ENCODE data around the gene FGA.

DNA sequence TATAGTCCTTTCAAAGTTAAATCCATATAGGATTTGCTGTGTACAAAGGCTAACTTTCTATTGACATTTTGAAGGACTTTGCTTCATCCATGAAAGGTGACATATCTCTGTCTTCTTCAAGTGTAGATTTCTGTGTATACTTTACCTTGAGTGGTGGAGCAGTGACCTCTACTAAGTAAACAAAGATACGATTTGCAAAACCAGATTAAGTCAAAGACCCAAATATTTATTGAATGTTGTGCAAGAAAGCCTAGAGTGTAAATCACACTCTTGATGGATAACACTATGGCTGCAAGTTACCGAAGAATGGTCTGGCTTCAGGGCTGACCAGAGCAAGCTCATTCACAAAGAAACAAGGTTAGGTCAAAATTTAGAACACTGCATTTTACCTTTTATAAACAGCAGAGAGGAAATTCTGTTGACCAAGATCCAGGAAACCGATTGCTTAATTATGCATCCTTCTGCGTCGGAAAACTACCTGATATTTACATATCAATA lies 27.3 kb upstream of the FGA start:
- TF ChIP-seq YY1 (IDR thresholded peaks at IDR 0.05; ENCODE audit: low read depth): no peak
- TF ChIP-seq, protein P1, sequence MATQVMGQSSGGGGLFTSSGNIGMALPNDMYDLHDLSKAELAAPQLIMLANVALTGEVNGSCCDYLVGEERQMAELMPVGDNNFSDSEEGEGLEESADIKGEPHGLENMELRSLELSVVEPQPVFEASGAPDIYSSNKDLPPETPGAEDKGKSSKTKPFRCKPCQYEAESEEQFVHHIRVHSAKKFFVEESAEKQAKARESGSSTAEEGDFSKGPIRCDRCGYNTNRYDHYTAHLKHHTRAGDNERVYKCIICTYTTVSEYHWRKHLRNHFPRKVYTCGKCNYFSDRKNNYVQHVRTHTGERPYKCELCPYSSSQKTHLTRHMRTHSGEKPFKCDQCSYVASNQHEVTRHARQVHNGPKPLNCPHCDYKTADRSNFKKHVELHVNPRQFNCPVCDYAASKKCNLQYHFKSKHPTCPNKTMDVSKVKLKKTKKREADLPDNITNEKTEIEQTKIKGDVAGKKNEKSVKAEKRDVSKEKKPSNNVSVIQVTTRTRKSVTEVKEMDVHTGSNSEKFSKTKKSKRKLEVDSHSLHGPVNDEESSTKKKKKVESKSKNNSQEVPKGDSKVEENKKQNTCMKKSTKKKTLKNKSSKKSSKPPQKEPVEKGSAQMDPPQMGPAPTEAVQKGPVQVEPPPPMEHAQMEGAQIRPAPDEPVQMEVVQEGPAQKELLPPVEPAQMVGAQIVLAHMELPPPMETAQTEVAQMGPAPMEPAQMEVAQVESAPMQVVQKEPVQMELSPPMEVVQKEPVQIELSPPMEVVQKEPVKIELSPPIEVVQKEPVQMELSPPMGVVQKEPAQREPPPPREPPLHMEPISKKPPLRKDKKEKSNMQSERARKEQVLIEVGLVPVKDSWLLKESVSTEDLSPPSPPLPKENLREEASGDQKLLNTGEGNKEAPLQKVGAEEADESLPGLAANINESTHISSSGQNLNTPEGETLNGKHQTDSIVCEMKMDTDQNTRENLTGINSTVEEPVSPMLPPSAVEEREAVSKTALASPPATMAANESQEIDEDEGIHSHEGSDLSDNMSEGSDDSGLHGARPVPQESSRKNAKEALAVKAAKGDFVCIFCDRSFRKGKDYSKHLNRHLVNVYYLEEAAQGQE (IDR thresholded peaks at IDR 0.05; ENCODE audit: low read depth): no peak
- no peak for TF ChIP-seq TAF1 (IDR thresholded peaks at IDR 0.05; ENCODE audit: low read depth)
- TF ChIP-seq, protein P2, sequence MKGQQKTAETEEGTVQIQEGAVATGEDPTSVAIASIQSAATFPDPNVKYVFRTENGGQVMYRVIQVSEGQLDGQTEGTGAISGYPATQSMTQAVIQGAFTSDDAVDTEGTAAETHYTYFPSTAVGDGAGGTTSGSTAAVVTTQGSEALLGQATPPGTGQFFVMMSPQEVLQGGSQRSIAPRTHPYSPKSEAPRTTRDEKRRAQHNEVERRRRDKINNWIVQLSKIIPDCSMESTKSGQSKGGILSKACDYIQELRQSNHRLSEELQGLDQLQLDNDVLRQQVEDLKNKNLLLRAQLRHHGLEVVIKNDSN (IDR thresholded peaks at IDR 0.05): no peak
- TF ChIP-seq TEAD4 (IDR thresholded peaks at IDR 0.05): no peak
- no peak for TF ChIP-seq EP300 (IDR thresholded peaks at IDR 0.05; ENCODE audit: borderline replicate concordance)
- TF ChIP-seq NFIC (IDR thresholded peaks at IDR 0.05): no peak
